Karpas-422 (cell line): ENCODE results near the gene SIGLEC9. TPM values are rescaled to one million over a fixed set of nuclear protein-coding genes. Genes with fewer than 3 reads are reported as not detected.
"Not testable (repeated sequence)": the region's sequence is repeated elsewhere in the genome, so short reads cannot be mapped to it uniquely, and the experiment has no call there.

Source experiments
- DNase-seq: peaks from one replicate; pipeline ENCODE4 v3.0.0-alpha.2; 2015
- H2AFZ ChIP-seq: fragments of 200-600 bp; sonication (generic); 2 replicates; pipeline ENCODE4 v1.6.1; 2014; ENCODE audit warnings: antibody characterized with exemption, low read length, mixed read lengths
- H3K27ac ChIP-seq: fragments of 200-600 bp; sonication (generic); 2 replicates; pipeline ENCODE4 v1.5.1; 2014; ENCODE audit warnings: mild to moderate bottlenecking, low read length, moderate library complexity
- H3K27me3 ChIP-seq: fragments of 200-600 bp; sonication (generic); 2 replicates; pipeline ENCODE4 v1.6.1; 2014; ENCODE audit warnings: low read length, mixed read lengths
- H3K36me3 ChIP-seq: fragments of 200-600 bp; sonication (generic); 2 replicates; pipeline ENCODE4 v1.6.1; 2014; ENCODE audit warnings: low read length, mixed read lengths; ENCODE audit not compliant: insufficient read depth
- H3K4me1 ChIP-seq: fragments of 200-600 bp; sonication (generic); 2 replicates; pipeline ENCODE4 v1.6.1; 2014; ENCODE audit warnings: mild to moderate bottlenecking, low read length, mixed read lengths
- H3K4me2 ChIP-seq: fragments of 200-600 bp; sonication (generic); 2 replicates; pipeline ENCODE4 v1.6.1; 2014; ENCODE audit warnings: low read length, low read depth, mild to moderate bottlenecking; ENCODE audit not compliant: poor library complexity, severe bottlenecking
- H3K4me3 ChIP-seq: fragments of 200-600 bp; sonication (generic); 2 replicates; pipeline ENCODE4 v1.5.1; 2014; ENCODE audit warnings: mild to moderate bottlenecking, antibody characterized with exemption, low read length, mixed read lengths
- H3K79me2 ChIP-seq: fragments of 200-600 bp; sonication (generic); 2 replicates; pipeline ENCODE4 v1.6.1; 2014; ENCODE audit warnings: mild to moderate bottlenecking, low read length, mixed read lengths
- H3K9ac ChIP-seq: fragments of 200-600 bp; sonication (generic); 2 replicates; pipeline ENCODE4 v1.6.0; 2014; ENCODE audit warnings: low read length
- H3K9me2 ChIP-seq: fragments of 200-600 bp; sonication (generic), shearing (Covaris generic); replicated peaks from 2 replicates; pipeline ENCODE4 v1.6.0; 2014; ENCODE audit warnings: mild to moderate bottlenecking, low read length, moderate library complexity; ENCODE audit not compliant: insufficient read depth
- H3K9me3 ChIP-seq: fragments of 300-700, 200-600 bp; sonication (generic); 2 replicates; pipeline ENCODE4 v1.6.1; 2014; ENCODE audit warnings: low read length, mixed read lengths
- H4K20me1 ChIP-seq: fragments of 200-600 bp; sonication (generic); 2 replicates; pipeline ENCODE4 v1.6.1; 2014; ENCODE audit warnings: mild to moderate bottlenecking, antibody characterized with exemption, low read length, low read depth; ENCODE audit not compliant: insufficient read depth
- total RNA-seq: library from RNA; depleted of rRNA; stranded (reverse); fragments of >200 nt; shearing (Covaris generic); gene quantifications from 2 replicates; pipeline ENCODE4 v1.2.3, GENCODE V29; 2014; ENCODE audit warnings: low replicate concordance

Gene SIGLEC9
- total RNA-seq, 1 experiment from 2014 or later: not detected

GRCh38 chr19:51159656-51160055 is 35.0 kb downstream of the SIGLEC9 start:
- no peaks in the 10 kb centered on the region for H3K9me2 ChIP-seq
- no peak overlapping the region for H3K4me2 ChIP-seq
- no peaks in the 10 kb centered on the region for H3K79me2 ChIP-seq
- H3K4me1 ChIP-seq: no peaks in the 10 kb centered on the region; the same call in 1 of the 2 replicates
- no peaks in the 10 kb centered on the region for H4K20me1 ChIP-seq
- H3K36me3 ChIP-seq: no peaks in the 10 kb centered on the region
- H2AFZ ChIP-seq: no peak overlapping the region
- no peaks in the 10 kb centered on the region for H3K9me3 ChIP-seq
- no peak for DNase-seq
- H3K4me3 ChIP-seq: no peak overlapping the region
- no peak overlapping the region for H3K9ac ChIP-seq
- H3K27me3 ChIP-seq: peaks cover 4% of the 10 kb centered on the region
- no peak overlapping the region for H3K27ac ChIP-seq

- Histone ChIP-seq H2AFZ (no peak overlapping the region), H3K27me3 (peaks cover 5% of the 10 kb centered on the region), H3K4me1 (no peaks in the 10 kb centered on the region; the same call in 1 of the 2 replicates), H3K9ac (no peak overlapping the region), H3K9me3 (no peaks in the 10 kb centered on the region), H3K9me2 (no peaks in the 10 kb centered on the region), H3K4me2 (no peak overlapping the region), H3K36me3 (no peaks in the 10 kb centered on the region), H3K4me3 (no peak overlapping the region), H3K79me2 (no peaks in the 10 kb centered on the region), H3K27ac (no peak overlapping the region), H4K20me1 (no peaks in the 10 kb centered on the region)
- no peak for DNase-seq
These were observed 36.6 kb downstream of the SIGLEC9 start for GRCh38 chr19:51161266-51161665.

- Histone ChIP-seq H3K9me2 (no peaks in the 10 kb centered on the region), H2AFZ (no peak overlapping the region), H3K4me2 (no peak overlapping the region), H3K4me3 (no peak overlapping the region), H3K36me3 (no peaks in the 10 kb centered on the region), H3K27me3 (peaks cover 5% of the 10 kb centered on the region), H3K79me2 (no peaks in the 10 kb centered on the region), H3K9ac (no peak overlapping the region), H3K4me1 (no peaks in the 10 kb centered on the region; the same call in 1 of the 2 replicates), H3K27ac (no peak overlapping the region), H4K20me1 (no peaks in the 10 kb centered on the region), H3K9me3 (no peaks in the 10 kb centered on the region)
- no peak for DNase-seq
These were observed 37.3 kb downstream of the SIGLEC9 start for GRCh38 chr19:51161867-51162496.

DNA sequence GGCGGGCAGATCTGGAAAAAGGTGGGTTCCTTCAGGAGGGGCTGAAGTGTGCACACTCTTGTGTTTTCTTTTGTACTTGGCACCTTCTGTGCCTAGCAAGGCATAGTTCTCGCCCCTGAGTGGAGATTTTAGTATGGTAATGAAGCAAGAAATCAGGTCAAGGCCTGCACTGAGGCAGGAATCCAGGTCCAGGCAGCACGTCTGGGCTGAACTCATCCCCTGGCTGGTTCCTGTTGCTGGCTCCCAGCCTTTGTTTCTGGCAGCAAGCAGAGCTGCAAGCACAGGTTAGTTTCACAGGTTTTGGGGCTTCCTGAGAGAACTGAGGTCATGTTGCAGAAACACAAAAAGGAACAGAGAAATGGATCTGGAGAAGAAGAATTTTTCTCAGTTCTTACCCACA is 38.6 kb downstream of the SIGLEC9 start:
- Histone ChIP-seq H3K27me3 (peaks cover 5% of the 10 kb centered on the region), H4K20me1 (no peaks in the 10 kb centered on the region), H3K79me2 (no peaks in the 10 kb centered on the region), H3K27ac (no peak overlapping the region), H3K36me3 (no peaks in the 10 kb centered on the region), H3K9ac (no peak overlapping the region), H3K9me3 (no peaks in the 10 kb centered on the region), H3K4me1 (no peaks in the 10 kb centered on the region; the same call in 1 of the 2 replicates), H3K4me2 (no peak overlapping the region), H3K9me2 (no peaks in the 10 kb centered on the region), H3K4me3 (no peak overlapping the region), H2AFZ (no peak overlapping the region)
- no peak for DNase-seq

DNA sequence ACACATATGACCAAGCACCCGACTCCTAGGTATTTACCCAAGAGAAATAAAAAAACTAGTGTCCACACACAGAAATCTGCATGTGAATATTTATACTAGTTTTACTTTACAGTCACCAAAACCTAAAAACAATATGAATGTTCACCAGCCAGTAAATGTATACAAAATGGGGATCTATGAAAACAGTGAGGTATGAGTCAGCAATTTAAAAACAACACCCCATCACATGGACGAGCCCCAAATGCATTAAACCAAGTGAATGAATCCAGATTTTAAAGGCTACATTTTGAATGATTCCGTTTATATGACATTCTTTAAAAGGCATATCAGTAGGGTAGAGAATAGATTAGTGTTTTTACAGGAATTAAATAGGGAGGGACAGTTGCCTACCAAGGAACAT is 39.5 kb downstream of the SIGLEC9 start:
- no peak for DNase-seq
- no peak overlapping the region for H3K4me3 ChIP-seq
- no peak overlapping the region for H3K27ac ChIP-seq
- H3K9me2 ChIP-seq: no peaks in the 10 kb centered on the region
- H3K79me2 ChIP-seq: no peaks in the 10 kb centered on the region
- no peaks in the 10 kb centered on the region; the same call in 1 of the 2 replicates for H3K4me1 ChIP-seq
- peaks cover 5% of the 10 kb centered on the region for H3K27me3 ChIP-seq
- H3K9me3 ChIP-seq: no peaks in the 10 kb centered on the region
- H2AFZ ChIP-seq: no peak overlapping the region
- no peaks in the 10 kb centered on the region for H4K20me1 ChIP-seq
- H3K4me2 ChIP-seq: no peak overlapping the region
- H3K36me3 ChIP-seq: no peaks in the 10 kb centered on the region
- H3K9ac ChIP-seq: no peak overlapping the region

GRCh38 chr19:51166846-51167490 is 42.3 kb downstream of the SIGLEC9 start:
- Histone ChIP-seq H3K4me2 (no peak overlapping the region), H3K9ac (no peak overlapping the region), H3K9me3 (no peaks in the 10 kb centered on the region), H3K4me3 (no peak overlapping the region), H3K27me3 (peaks cover 5% of the 10 kb centered on the region), H3K36me3 (no peaks in the 10 kb centered on the region), H3K4me1 (no peaks in the 10 kb centered on the region; the same call in 1 of the 2 replicates), H3K27ac (no peak overlapping the region), H2AFZ (no peak overlapping the region), H3K9me2 (no peaks in the 10 kb centered on the region), H4K20me1 (no peaks in the 10 kb centered on the region), H3K79me2 (no peaks in the 10 kb centered on the region)
- DNase-seq: no peak

- DNase-seq: no peak
- Histone ChIP-seq H3K4me1 (no peaks in the 10 kb centered on the region; the same call in 1 of the 2 replicates), H3K9ac (no peak overlapping the region), H2AFZ (no peak overlapping the region), H4K20me1 (no peaks in the 10 kb centered on the region), H3K27me3 (peaks cover 5% of the 10 kb centered on the region), H3K4me2 (no peak overlapping the region), H3K79me2 (no peaks in the 10 kb centered on the region), H3K9me2 (no peaks in the 10 kb centered on the region), H3K27ac (no peak overlapping the region), H3K4me3 (no peak overlapping the region), H3K36me3 (no peaks in the 10 kb centered on the region), H3K9me3 (no peaks in the 10 kb centered on the region)
These were observed 44.0 kb downstream of the SIGLEC9 start for GRCh38 chr19:51168564-51169282.

DNA sequence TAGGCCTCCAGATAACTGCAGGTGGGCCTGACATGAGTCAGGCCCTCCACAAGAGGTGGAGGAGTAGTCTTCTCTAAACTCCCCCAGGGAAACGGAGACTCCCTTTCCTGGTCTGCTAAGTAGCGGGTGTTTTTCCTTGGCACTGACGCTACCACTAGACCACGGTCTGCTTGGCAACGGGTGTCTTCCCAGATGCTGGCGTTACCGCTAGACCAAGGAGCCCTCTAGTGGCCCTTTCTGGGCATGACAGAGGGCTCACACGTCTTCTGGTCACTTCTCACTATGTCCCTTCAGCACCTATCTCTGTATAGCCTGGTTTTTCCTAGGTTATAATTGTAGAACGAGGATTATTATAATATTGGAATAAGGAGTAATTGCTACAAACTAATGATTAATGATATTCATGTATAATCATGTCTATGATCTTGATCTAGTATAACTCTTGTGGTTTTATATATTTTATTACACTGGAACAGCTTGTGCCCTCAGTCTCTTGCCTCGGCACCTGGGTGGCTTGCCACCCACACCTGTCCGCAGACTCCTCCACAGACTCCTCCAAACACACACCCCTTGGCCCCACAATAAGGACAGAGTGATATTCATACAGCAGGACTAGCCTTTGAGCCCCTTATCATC is 44.7 kb downstream of the SIGLEC9 start:
- H3K9me2 ChIP-seq, H3K36me3 ChIP-seq, H4K20me1 ChIP-seq, H3K79me2 ChIP-seq, H2AFZ ChIP-seq, H3K9me3 ChIP-seq, H3K4me1 ChIP-seq, H3K9ac ChIP-seq, H3K27ac ChIP-seq, H3K27me3 ChIP-seq, H3K4me3 ChIP-seq, H3K4me2 ChIP-seq: not testable (repeated sequence)
- DNase-seq: peak; percentile 84
